ENCODE data around the gene BCOR.

Gene BCOR

DNA sequence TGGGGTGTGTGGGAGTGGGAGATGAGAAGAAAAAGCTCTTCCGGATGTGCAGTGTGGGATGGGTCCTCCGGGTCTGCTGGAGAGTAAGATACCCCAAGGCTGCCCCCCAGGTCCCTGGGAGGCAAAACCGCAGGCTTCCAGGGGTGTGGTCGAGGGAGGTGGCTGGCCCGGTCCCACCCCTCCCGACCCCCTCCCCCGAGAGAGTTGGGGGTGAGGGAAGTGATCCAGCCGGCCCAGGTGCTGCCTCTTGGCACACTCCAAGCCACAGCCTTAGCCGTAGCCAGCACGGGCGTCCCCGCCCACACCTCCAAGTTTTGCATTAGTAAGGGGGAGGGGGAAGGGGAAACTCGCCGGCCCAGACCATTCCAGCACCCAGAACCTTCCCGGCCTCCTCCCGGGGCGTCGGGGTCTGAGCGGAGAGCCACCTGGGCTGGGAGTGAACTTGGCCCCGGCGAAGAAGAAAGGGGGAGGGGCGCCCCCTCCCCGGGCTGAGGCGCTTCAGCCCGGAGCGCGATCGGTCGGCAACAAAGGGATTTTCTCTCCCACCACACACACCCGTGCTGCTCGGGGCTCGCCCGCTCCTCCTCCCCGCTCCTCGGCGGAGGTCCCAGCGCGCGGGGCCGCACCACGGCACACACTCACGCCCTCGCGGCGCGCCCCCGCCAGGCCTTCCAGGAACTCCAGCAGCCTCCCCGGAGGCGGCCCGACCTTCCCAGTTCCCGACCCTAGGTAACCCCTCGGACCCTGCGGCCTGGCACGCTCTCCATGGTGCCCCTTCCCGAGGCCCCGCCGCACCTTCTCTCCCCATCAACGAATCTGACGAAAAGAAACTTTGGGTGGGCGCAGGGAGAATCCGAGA lies 14.4 kb downstream of the BCOR start:
- DNase-seq, result peak; percentile 20

DNA sequence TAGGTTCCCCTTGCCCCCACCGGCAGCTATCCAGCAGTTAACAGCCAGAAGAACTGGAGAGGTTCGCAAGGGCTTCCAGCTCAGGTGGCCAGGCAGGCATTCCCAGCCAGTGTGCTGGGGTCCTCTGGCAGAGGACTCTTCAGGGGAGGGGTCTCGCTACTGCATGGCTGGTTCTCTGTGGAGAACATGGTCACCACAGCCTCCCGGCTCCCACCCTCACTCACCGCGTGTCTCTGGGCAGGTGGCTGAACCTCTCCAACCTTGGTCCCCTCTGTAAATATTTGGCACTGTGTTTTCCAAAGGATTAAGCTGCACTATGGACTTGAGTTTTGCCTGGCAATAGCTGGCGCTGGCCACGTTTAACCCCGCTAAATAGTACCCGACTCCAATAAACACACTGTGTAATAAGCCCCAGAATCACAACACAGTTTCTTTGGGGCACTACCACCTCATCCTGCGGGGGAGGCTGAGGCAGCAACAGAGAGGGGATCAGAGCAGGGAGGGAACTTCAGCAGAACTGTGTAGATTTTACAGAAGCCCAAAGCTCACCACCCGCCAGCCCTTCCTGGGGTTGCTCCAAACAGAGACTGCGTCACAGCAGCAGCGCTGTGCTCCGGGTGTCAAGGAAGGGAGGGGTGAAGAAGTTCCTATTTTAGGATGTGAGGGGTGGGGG lies 15.2 kb downstream of the BCOR start:
- no peak for DNase-seq

DNA sequence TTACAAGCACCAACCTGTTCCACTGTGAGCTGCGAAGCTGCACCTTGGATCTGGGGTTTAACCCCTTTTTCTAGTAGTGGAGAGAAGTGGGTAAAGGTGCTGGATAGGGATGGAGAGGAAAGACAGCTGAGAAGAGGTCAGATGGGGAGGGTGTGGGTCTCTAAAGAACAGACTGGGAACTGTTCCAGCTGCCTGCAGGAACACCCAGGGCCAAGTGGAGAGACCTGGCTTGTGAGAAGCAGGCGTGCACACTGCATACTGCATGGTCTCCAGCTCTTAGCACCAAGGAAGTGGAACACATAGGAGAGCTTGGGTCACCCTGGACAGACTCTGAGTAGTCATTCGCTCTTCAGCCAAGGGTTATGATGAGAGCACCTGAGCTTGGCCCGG lies 16.1 kb downstream of the BCOR start:
- DNase-seq, result no peak

- DNase-seq, result no peak
Observed at GRCh38 chrX:40080894-40081678, 16.7 kb downstream of the BCOR start.

DNA sequence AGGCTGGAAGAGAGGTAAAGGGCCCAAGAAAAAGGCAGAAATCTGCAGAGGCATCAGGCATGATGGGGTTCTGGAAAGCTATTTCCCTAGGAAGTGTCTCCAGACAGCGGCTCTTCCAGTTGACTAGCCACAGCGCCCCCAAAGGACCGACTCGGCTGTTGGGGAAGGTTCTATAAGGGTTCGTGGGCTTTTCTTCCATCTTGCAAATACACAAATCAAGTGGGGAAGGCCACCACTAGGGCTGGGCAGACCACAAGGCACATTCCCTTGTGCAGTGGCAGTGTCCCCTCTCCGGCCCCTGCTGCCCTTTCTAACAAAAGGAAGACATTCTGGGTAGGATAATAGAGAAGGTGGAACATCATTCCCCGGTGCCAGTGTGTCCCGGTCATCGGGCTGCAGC lies 18.2 kb downstream of the BCOR start:
- no peak for DNase-seq

GRCh38 chrX:40078489-40079227 lies 19.1 kb downstream of the BCOR start:
- DNase-seq, result no peak

- no peak for DNase-seq
Observed at GRCh38 chrX:40077906-40078305, 19.9 kb downstream of the BCOR start.

DNA sequence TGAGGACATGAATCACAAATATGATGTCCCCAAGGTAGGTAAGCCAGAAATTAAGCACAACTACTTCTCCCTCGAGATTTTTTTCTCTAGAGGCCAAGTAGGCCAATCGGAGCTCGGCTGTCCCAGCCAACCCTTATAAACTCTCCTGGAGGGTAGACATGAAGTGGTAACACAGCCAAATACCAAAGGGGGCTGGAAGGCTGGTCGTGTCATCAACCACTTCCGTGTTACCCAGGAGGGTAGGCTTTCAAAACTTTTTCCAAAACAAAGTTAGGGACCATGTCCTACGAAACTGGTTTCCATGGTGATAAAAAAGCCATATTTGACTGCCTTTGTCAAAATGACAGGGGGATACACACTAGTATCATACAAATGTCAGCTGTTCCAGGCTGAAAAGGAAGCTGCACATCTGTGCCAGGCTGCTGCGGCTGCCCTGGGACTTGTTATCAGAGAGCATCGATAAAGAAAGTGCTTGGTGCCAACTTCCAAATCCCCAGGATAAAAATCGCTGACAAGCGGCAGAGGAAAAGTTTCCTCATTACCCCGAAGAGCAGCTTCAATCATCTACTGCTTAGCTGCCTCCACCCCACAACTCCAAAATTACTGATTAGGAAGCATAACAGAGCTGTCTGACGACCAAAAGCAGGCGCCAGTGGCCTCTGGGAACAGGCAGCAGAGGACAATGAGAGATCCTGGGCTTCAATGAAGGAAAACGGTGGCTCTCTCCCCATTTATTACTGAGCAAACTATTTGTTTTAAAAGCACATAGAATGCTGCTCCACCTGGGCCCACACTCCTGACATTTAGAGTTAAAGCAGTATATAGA lies 20.8 kb downstream of the BCOR start:
- DNase-seq, result no peak

DNA sequence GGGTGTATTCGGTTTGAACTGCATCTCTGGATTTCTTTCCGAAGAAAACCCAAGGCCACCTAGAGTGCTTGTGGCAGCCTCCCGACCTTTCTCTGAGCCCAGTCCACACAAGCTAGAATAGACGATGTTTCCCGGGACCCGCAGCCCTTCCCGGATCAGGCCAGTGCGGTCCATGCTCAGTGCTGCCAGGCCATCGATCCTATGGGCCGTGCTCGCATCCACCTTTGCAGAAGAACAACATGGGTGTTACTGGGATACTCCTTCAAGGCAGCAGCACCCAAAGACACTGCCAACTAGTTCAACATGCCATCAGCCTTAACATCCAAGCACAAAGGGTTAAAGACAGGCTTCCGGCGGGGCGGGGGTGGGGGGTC lies 22.8 kb downstream of the BCOR start:
- DNase-seq, result no peak

DNA sequence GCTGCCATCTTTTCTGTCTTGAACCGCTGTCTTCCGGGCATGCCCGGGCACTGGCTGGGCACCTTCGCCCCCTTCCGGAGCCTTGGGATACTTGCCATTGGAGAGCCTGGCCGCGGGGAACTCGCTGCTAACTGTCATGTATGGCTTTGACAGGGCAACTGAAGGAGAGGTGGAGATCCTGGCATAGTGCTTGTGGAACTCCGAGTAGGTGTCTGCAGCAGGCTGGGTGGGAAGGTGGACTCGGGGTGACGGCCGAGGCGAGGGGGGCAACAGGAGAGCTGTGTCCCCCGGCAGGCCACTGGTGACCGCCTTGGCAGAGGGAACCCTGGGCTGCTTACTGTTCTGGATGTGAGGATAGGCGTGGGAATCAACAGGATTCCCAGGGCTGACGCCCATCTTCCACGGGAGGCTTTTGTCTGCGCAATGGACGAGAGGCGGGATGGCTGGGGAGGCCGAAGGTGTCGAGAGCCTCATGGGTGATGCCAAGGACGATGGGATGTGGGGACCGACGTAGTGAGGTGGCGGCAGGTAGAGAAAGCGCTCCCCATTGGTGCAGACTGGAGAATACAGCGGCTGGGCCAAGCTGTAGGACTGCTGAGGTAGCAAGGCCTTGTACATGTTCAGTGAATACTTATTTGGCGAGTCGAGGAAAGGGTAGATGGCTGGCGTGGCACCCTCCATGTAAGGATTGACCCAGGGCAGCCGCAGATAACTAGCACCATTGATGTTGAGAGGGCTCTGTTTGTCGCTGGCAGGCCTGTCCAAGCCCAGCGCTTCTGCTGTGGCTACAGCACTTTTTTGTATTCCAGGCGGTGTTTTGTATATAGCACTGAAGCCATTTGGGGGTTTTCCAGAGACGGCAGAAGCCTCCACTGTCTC lies 23.4 kb downstream of the BCOR start:
- DNase-seq, result no peak

- no peak for DNase-seq
Observed at GRCh38 chrX:40073439-40074054, 24.2 kb downstream of the BCOR start.

DNA sequence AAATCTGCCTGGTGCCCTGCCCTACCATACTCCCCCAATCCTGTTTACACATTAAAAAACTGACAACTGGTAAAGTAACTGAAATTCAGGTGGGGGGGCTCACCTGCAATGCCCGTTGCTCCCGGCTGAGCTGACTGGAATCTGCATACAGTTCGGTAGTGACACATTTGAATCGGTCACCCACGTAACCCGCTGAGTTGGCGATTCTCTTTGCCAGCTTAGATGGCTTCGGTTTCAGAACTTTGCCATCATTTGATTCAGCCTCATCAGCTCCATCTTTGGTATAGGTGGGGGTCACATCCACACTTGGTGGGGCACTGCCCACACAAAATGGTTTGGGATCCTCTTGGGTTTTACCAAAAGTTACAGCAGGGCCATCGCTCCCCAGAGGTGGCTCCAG lies 25.5 kb downstream of the BCOR start:
- DNase-seq, result no peak

DNA sequence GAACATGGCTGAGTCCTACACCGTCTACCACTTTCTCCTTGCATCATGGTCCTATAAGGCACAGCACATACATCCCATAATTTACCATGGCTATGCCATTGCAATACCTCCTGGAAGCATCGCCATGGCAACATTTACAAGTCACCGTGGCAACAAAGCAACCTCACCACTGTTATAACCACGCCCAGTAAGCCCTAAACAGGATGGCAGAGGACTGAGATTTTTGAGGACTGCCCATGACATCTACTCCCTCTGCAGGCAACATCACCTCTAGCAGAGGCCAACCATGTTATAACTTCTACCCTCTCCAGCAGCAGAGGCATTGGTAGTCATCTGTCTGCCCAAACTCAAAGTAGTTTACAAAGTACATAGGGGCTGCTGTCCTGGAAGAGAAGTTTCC lies 29.7 kb downstream of the BCOR start:
- no peak for DNase-seq

GRCh38 chrX:40066700-40067099 lies 31.1 kb downstream of the BCOR start:
- no peak for DNase-seq

- DNase-seq, result peak; percentile 35
Observed at GRCh38 chrX:40065296-40066046, 32.3 kb downstream of the BCOR start.

GRCh38 chrX:40064055-40064597 lies 33.6 kb downstream of the BCOR start:
- DNase-seq, result no peak

DNA sequence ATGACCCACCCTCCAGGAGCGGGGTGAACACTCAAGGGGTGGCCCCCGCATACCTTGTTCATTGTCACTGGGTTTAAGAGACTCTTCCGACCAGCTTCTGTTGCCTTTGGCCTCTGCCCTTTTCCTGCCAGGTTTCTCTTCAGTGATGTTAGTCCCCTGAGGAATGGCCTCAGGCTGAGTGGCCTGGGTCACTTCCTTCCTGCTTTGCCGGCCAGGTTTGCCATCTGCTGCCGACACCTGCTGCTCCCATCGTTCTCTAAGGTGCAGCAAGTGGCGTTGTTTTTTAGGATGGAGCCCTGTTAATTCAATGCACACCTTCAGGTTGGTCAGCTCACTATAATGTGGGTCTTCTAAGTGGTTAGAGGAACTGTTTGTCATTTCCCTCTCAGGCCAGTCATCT lies 34.2 kb downstream of the BCOR start:
- DNase-seq, result no peak

GRCh38 chrX:40062525-40063155 lies 35.1 kb downstream of the BCOR start:
- DNase-seq, result no peak
